HG03521 (cell line): ENCODE data around the gene RGS6.

Source experiments
- ATAC-seq: cut with Tn5 transposase; IDR thresholded peaks from one replicate; pipeline ENCODE4 v1.9.1; 2021; ENCODE audit warnings: mild to moderate bottlenecking, moderate library complexity; ENCODE audit not compliant: unreplicated experiment

Gene RGS6

DNA sequence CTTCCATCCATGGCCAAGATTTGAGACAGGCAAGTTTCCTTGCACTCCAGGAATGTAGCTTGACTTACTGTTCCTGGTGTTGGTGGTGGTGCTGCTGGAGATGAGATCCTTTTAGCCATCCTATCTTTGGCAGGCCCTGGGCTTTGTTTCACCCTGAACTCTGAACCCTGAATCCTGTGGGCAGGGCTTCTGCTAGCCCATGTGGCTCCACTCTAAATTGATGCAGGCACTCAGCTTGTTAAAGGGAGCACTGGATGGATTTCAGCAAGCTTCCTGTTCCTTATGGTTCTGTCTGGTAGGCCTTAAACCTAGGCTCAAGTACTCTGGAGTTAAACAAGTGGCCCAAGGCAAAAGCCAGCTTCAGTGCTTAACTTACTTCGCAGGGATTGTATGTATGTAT is 138.2 kb downstream of the RGS6 start:
- no peak for ATAC-seq

- ATAC-seq: no peak
Observed at GRCh38 chr14:72075649-72076334, 143.6 kb downstream of the RGS6 start.

- no peak for ATAC-seq
Observed at GRCh38 chr14:72081137-72081536, 148.9 kb downstream of the RGS6 start.

DNA sequence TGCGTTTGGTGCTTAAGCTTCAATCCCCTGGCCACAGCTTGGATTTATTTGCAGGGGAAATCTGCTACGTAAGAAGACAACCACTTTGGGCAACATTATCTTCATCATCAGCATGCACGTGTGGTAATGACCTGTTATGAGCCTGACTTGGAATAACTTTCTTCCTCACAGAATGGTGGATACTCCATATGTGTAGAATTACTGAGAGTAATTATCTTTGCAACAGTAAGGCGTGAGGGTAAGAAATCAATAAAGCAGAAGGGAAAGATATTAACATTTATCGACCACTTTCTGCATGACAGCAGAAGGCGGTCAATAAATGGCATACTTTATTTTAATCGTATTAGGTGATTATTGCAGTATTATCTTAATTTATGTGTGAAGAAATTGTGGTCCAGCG is 152.7 kb downstream of the RGS6 start:
- no peak for ATAC-seq

DNA sequence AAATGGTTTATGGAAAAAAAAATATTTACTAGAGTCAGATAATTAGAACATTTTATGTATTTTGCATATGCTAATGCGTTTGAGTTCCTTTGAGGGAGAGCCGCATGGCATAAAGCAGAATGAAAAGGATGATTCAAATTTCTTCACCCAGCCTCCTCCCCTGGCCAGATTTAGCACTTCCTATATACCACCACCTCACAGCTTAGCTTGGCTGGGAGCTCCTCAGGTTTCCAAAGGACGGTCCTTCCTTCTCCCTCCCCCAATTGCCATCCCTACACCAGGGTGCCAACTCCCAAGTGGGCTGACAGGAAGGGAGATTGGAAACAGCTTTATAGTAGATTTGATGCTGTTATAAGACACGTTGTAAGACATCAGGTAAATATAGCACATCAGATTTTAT is 157.4 kb downstream of the RGS6 start:
- no peak for ATAC-seq

GRCh38 chr14:72094844-72095582 is 162.8 kb downstream of the RGS6 start:
- ATAC-seq: no peak

GRCh38 chr14:72097173-72097783 is 165.0 kb downstream of the RGS6 start:
- no peak for ATAC-seq

DNA sequence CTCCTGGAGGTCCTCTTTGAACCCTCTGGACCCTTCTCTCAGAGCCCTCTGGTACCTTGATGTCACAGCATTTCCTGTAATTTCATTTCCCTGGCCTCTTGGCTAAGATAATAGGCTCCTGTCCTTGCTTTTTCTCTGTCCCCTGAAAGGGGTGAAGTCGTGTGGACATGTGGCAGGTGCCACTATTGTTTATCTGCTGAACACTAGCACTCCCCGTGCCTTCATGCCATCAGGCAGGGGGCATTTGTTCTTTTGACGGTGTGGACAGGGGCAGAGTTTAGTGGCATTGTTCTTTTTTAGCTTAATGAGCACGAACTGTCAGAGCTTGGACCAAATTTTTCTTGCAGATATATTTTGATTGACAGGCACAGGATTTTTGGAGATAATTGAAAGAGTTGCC is 166.0 kb downstream of the RGS6 start:
- ATAC-seq: no peak

GRCh38 chr14:72099566-72099965 is 167.3 kb downstream of the RGS6 start:
- no peak for ATAC-seq

DNA sequence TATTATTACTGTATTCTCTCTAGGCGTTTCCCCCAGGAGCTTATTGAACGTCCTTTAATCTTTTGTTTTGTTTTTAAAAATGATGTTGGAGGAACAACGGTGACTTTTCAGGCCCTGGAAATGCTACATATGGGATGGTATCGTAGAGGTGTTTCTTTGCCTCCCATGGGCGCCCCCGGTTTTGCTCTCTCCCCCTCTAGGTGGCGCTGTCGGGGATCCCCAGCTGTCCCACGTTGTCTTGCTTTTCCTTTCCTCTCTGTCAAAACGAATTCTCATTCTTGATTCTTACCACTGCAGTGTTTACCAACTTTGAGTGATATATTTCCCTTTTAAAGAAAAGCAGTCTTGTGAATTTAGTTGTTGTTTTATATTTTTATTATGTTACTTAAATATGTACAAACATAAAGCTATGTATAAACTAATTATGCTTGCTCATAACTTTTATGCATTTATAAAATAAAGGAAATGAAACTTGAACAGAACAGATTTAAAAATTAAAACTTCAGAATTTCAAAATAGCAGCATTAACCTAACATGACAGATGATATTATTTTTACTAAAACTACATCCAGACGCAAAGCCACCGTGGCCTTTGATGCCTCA is 171.9 kb downstream of the RGS6 start:
- no peak for ATAC-seq

- no peak for ATAC-seq
Observed at GRCh38 chr14:72111911-72112310, 179.7 kb downstream of the RGS6 start.

- ATAC-seq: no peak
Observed at GRCh38 chr14:72118841-72119240, 186.6 kb downstream of the RGS6 start.

GRCh38 chr14:72120315-72120714 is 188.1 kb downstream of the RGS6 start:
- ATAC-seq: no peak

DNA sequence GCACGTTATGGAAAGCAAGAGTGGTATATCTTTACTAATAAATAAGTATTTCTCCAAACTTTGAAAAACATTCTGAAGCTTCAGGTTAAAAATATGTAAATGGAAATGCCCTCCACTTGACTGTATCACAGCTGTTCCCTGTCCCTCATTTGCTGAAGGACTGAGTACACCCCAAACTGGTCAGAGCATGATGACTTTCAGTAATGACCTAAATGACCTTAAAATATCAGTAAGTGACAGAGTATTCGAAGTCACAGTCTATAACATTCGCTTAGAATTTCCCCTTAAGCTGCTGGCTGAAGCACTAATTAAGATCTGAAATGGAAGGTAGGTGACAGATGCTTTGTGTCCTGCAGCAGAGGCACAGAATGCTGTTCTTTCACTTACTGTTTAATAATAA is 191.5 kb downstream of the RGS6 start:
- ATAC-seq: no peak

DNA sequence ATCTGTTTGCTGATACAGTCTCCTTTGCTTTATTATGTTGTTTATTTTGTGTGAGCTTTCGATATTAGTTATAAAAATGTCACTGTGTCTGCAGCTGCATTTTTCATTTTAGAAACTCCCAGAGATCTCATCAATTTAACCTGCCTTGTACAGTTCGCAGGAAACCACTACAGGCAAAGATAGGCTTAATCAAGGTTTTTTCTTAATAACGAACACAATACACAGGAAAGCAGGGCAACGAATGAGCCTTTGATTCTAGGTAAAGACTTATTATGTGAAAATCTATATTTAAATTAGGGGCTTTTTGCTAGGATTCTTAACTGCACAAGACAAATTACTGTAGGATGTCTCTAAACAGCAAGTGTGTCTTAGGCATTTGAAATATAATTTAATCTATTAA is 191.9 kb downstream of the RGS6 start:
- ATAC-seq: no peak

DNA sequence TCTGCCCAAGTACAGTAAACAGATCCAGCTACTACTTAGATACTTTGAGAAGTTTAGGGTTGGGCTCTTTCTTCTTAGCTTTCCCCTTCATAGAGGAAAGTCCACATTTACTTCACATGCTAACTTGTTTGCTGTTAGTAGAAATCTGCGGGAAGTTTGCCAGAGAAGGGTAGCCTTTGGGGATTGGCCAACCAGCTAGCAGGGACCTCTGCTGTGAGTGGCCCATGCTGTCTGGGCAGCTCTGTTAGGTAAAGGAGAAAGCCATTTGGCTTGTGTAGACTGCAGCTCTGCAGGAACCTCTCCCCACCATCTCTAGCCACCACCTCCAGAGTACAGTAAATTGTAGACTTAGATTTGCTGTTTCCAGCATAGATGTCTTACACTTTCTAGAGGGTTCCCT is 193.9 kb downstream of the RGS6 start:
- ATAC-seq: no peak

DNA sequence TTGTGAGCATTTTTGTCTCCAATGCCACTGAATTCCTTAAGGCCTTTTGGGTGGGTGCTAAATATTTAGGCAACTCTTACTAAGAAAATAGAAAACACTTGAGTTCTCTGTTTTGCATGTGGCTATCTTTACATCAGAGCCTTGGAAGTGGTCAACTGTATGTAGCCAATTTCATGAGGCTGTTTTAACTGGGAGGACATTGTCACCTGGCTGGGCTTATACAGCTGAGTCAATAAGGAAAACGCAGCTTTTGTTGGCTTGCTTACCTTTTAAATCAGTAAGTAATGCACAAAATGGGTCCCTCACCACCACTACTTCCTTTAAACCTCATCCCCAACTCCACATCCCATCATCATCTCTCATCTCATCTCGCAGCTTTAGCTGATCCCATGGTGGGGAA is 194.3 kb downstream of the RGS6 start:
- ATAC-seq: no peak

DNA sequence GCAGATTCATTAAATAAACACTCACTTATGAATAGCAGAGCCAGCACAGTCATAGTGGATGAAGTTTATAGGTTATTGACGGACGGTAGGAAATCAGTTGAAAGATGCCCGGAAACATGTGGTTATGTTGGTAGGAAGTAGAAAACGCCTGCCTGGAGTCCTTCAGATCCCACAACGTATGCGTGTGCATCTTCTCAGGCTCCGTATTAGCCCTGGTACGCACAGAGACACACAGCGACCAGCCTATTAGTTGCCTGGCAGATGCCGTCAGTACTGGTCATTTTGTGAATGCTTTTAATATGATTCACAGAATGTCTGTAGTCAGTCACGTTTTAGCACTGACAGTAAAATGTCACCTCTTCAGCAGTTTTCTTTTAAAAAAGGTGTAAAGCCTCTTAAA is 196.4 kb downstream of the RGS6 start:
- no peak for ATAC-seq

DNA sequence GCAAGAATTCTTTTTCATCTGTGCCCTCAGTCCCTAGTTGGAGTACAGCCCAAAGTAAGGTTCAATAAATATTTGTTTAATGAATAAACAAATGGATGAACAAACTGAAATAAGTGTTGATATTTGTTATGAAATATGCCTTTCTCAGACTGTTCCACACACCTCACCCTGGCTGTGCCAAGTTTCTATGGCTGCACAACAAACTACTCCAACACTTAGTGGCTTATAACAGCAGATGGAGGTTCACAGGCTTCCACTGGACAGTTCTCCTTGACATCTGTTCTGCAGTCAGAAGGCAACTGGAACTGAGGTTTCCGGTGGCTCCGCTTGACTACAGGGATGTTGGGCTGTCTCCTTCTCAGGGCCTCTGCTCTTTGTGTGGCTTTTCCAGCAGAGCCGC is 197.1 kb downstream of the RGS6 start:
- no peak for ATAC-seq

GRCh38 chr14:72141084-72141483 is 208.9 kb downstream of the RGS6 start:
- ATAC-seq: no peak

DNA sequence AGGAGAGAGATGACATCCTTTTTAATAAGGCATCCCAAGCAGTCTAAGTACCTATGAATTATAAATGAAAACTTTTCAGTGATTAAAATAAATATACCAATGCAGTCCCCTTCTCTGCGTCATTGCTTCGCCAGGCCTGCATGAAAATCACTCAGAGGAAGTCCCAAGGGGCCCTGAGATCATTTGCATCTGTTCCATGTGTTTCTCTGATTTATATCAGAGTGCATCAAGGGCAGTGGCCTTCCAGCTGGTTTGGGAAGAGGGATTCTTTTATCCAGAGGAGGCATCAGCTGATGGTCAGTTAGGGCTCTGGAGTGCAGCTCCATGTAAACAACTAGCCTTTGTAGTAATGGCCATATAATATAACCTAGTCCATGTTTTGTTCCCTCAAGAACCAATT is 210.1 kb downstream of the RGS6 start:
- no peak for ATAC-seq

DNA sequence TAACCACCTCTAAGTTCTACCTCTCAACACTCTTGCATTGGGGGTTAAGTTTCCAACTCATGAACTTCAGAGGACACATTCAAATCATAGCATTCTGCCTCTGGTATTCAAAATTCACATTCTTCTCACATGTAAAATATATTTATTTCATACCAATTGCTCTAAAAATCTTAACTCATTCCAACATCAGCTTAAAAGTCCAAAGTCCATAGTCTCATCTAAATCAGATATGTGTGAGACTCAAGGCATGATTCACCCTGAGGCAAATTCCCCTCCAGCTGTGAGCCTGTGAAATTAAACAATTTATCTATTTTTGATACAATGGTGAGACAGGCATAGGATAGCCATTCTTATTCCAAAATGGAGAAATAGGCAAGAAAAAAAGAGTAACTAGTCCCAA is 214.0 kb downstream of the RGS6 start:
- ATAC-seq: no peak
